NCI-H2196 (cell line): Measurements from ENCODE around the gene AHDC1.
A peak's percentile ranks its signal among the peaks of the same experiment; 100 is the strongest.

Source experiments
- DNase-seq: peaks from one replicate; lab custom pipeline; 2025; ENCODE audit not compliant: unreplicated experiment; lab: John Stamatoyannopoulos, UW

The AHDC1 gene

DNA sequence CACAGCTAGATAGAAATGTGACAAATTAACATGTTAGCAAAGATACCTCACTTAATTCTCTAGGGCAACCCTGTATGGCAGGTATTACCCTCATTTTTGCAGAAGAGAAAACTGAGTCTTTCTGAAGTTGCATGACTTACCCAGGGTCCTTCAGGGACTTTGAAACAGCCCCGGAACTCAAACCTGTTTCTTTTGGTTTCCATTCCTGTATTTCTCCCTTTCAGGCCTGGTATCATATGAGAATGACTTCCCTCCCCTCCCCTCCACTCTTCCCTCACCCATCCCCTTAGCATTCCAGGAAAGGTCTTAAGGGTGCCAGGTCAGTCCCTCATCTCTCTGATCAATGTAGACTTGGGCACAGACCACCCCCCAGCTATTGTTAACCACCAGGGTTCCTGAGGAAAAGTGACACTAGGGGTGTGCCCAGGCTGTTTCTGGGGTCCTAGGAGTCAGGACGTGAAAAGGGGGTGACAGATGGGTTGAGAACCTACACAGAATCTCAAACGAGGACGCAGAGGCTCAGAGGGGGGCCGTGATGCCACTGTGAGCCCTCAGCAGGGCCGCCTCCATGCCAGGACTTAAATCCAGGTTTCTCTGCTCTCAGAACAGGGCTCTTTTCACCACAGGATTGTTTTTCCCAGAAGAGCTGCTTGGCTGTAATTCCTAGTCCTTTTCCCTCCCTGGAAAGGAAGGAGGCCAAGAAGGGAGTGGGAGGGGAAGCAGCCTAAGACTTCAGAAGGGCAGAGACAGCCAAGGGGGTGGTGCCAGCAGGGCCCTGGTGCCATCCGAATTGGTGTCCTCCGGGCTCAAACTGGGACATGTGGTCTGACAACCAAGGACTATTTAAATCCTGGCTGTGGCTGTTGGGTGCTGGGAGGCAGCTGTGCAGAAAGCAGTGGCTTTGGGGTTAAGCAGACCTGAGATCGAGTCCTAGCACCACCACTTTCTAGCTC is 111.9 kb downstream of the AHDC1 start:
- no peak for DNase-seq

DNA sequence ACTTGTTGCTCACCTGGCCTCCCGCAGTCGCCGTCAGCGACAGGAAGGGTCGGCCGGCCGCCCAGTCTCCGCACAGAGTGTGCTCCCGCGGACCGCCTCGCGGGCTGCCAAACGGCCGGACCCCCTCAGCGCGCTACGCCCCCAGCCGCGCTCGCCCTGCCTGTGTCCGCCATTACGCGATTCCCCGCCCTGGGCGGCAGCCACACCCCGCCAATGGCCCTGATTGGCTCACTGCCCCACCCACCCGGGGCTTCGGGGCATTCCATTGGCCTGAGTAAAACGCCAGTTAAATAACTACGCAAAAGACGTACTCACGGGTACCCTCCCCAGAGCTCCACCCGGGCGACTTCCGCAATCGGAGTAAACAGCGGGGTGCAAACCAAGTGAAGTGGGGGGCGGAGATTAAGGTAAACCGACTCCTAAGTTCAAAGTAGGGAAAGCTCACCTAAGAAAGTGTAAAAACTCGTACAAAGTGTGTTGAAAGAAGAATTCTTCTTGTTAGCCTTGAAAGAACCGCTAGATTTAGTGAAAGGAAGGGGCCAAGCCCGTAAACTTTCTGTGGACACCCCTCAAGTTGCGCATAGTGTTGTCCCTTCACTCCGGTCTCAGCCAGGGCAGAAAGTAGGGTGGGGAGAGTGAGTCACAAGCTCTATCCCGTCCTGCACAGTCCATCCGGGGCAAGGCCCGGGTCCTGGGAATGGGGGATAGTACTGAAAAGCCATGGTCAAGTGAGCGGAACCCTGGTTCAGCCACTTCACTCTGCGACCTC is 113.8 kb downstream of the AHDC1 start, which contains the start of gene WASF2:
TSS of gene WASF2 (minus strand) at position 195 of the 769 bp plus-strand sequence. CDS start 61,277 bp downstream, outside the sequence.
- peak; percentile 98 for DNase-seq

- no peak for DNase-seq
Measured at GRCh38 chr1:27489501-27489972, 114.4 kb downstream of the AHDC1 start.

- DNase-seq = no peak
Measured at GRCh38 chr1:27487966-27488884, 115.7 kb downstream of the AHDC1 start.

DNA sequence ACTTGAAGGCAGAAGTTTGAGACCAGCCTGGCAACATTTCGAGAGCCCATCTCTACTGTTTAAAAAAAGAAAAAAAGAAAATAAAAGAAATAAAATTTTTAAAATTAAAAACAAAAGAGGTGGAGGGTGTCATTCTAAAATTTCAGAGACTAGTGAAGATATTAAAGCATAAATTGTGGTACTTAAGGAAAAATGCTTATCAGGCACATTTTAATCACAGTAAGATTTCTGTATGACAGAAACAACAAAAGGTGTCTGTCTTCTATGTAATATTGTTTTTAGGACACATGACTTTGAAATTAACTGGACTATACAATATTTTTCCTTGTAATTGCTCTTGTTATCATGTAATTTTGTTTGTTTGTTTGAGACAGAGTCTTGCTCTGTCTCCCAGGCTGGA is 118.6 kb downstream of the AHDC1 start:
- DNase-seq = no peak
